HCT116 (cell line): ENCODE data around the gene TPGS1. TPM values are rescaled to one million over a fixed set of nuclear protein-coding genes. Genes with fewer than 3 reads are reported as not detected.
A peak's percentile ranks its signal among the peaks of the same experiment; 100 is the strongest.

ENCODE experiments used
- ATAC-seq: fragments of 200-7000 bp; cut with Tn5 transposase; 2 replicates; pipeline ENCODE4 v1.9.1; 2020; ENCODE audit warnings: mild to moderate bottlenecking, moderate library complexity
- BruUV-seq: library from RNA; stranded (reverse); fragments of 400-500 nt; replicated peaks from 2 replicates; lab custom pipeline; 2021; lab: Mats Ljungman, UMichigan
- CTCF ChIA-PET: fragments of 300-600 bp; sonication (Branson Sonifier 250); formaldehyde crosslinking; loops from one replicate; lab custom pipeline; 2021; ENCODE audit warnings: antibody characterized with exemption; lab: Charles Lee
- POLR2A ChIA-PET: fragments of 300-600, 350-600 bp; sonication (Branson Sonifier 250); formaldehyde crosslinking; loops from one replicate; lab custom pipeline; 2021; ENCODE audit warnings: antibody characterized with exemption; lab: Charles Lee
- RAD21 ChIA-PET, 2 experiments: fragments of 300-600 bp; sonication (Branson Sonifier 250); formaldehyde crosslinking; loops; one replicate each; lab custom pipeline; 2023; ENCODE audit warnings: low total read pairs in 2 of 2; ENCODE audit not compliant: uncharacterized antibody in 2 of 2, unreplicated experiment in 2 of 2, low non-redundant PET in 1 of 2; lab: Charles Lee
- DNase-seq: peaks from one replicate; pipeline ENCODE4 v3.0.0-alpha.2; 2010; ENCODE audit warnings: low read depth, low spot score
- H2AFZ ChIP-seq: fragments of 200-600 bp; shearing (Covaris generic), sonication (generic); 2 replicates; pipeline ENCODE4 v1.6.1; 2017; ENCODE audit warnings: low read depth, mixed run types, mixed read lengths, antibody characterized with exemption, low read length; ENCODE audit not compliant: poor library complexity, severe bottlenecking
- H3K27ac ChIP-seq: 2 replicates; pipeline ENCODE4 v1.5.1; 2012; ENCODE audit warnings: low read depth, low read length
- H3K27me3 ChIP-seq: fragments of 200-600 bp; sonication (generic); 2 replicates; pipeline ENCODE4 v1.6.1; 2016; ENCODE audit warnings: mixed run types, low read length, mixed read lengths; ENCODE audit not compliant: insufficient read depth
- H3K36me3 ChIP-seq, 2 experiments: fragments of 200-500 bp in 1 of 2; fragments of 200-600 bp in 1 of 2; sonication (Bioruptor generic) in 1 of 2; sonication (generic) in 1 of 2; 2 replicates each; pipeline versions ENCODE4 v1.5.1 to v1.6.1; 2014 to 2016; ENCODE audit warnings: low read length in 2 of 2, inconsistent platforms in 1 of 2, mixed read lengths in 1 of 2, mixed run types in 1 of 2; ENCODE audit not compliant: insufficient read depth in 2 of 2, control insufficient read depth in 1 of 2
- H3K4me1 ChIP-seq, 2 experiments: fragments of 200-600 bp in 1 of 2; sonication (generic) in 1 of 2; 2 replicates each; pipeline versions ENCODE4 v1.5.1 to v1.6.1; 2012 to 2017; ENCODE audit warnings: low read length in 2 of 2, inconsistent platforms in 1 of 2, mild to moderate bottlenecking in 1 of 2, mixed read lengths in 1 of 2, mixed run types in 1 of 2, moderate library complexity in 1 of 2; ENCODE audit not compliant: insufficient read depth in 2 of 2, control insufficient read depth in 1 of 2
- H3K4me2 ChIP-seq: fragments of 200-600 bp; sonication (generic); 2 replicates; pipeline ENCODE4 v1.6.1; 2017; ENCODE audit warnings: mixed run types, low read length, mixed read lengths
- H3K4me3 ChIP-seq, 2 experiments: fragments of 200-600 bp in 1 of 2; sonication (generic) in 1 of 2; replicated peaks in 1 of 2; 2 replicates each; pipeline ENCODE4 v1.5.1; 2011 to 2016; ENCODE audit warnings: low read length in 2 of 2, control low read depth in 1 of 2, low read depth in 1 of 2, mild to moderate bottlenecking in 1 of 2, mixed read lengths in 1 of 2, mixed run types in 1 of 2
- H3K79me2 ChIP-seq: fragments of 200-600 bp; sonication (generic); 2 replicates; pipeline ENCODE4 v1.6.1; 2017; ENCODE audit warnings: mild to moderate bottlenecking, mixed run types, low read length, moderate library complexity, mixed read lengths; ENCODE audit not compliant: insufficient read depth
- H3K9ac ChIP-seq: fragments of 200-600 bp; sonication (generic); 2 replicates; pipeline ENCODE4 v1.6.1; 2016; ENCODE audit warnings: low read length, mixed read lengths
- H3K9me2 ChIP-seq: fragments of 200-600 bp; sonication (generic), shearing (Covaris generic); 2 replicates; pipeline ENCODE4 v1.6.1; 2017; ENCODE audit warnings: mixed run types, mild to moderate bottlenecking, moderate library complexity; ENCODE audit not compliant: insufficient read depth
- H3K9me3 ChIP-seq, 2 experiments: fragments of 200-500 bp in 1 of 2; fragments of 200-600 bp in 1 of 2; sonication (Bioruptor generic) in 1 of 2; sonication (generic) in 1 of 2; 2 replicates each; pipeline ENCODE4 v1.6.1; 2014 to 2017; ENCODE audit warnings: low read length in 2 of 2, mixed read lengths in 2 of 2, inconsistent platforms in 1 of 2, low read depth in 1 of 2, mild to moderate bottlenecking in 1 of 2, mixed run types in 1 of 2, moderate library complexity in 1 of 2; ENCODE audit not compliant: control insufficient read depth in 1 of 2, insufficient read depth in 1 of 2
- H4K20me1 ChIP-seq: fragments of 200-600 bp; sonication (generic), shearing (Covaris generic); 2 replicates; pipeline ENCODE4 v1.6.1; 2017; ENCODE audit warnings: mixed run types, mild to moderate bottlenecking, moderate library complexity; ENCODE audit not compliant: insufficient read depth
- CBX3 ChIP-seq: IDR thresholded peaks from 2 replicates; pipeline ENCODE4 v1.6.1; 2012; ENCODE audit warnings: low read depth
- CTCF ChIP-seq, 3 experiments: fragments of 200-600 bp in 1 of 3; sonication (generic) in 1 of 3; IDR thresholded peaks in 2 of 3; conservative IDR thresholded peaks in 1 of 3; 2 replicates each; pipeline ENCODE4 v1.5.1; 2012 to 2017; ENCODE audit warnings: low read depth in 2 of 3, low read length in 2 of 3, antibody characterized with exemption in 1 of 3, borderline replicate concordance in 1 of 3, control low read depth in 1 of 3, mild to moderate bottlenecking in 1 of 3, mixed read lengths in 1 of 3, mixed run types in 1 of 3, moderate library complexity in 1 of 3; ENCODE audit not compliant: insufficient read depth in 1 of 3
- ELF1 ChIP-seq: IDR thresholded peaks from 2 replicates; pipeline ENCODE4 v1.6.1; 2012; ENCODE audit warnings: low read depth, borderline replicate concordance
- EZH2 ChIP-seq: fragments of 200-600 bp; sonication (generic); IDR thresholded peaks from 2 replicates; pipeline ENCODE4 v1.6.1; 2017; ENCODE audit warnings: antibody characterized with exemption, mixed run types
- EZH2phosphoT487 ChIP-seq: fragments of 200-600 bp; IDR thresholded peaks from 2 replicates; pipeline ENCODE4 v1.6.1; 2018; ENCODE audit warnings: antibody characterized with exemption, borderline replicate concordance
- FOSL1 ChIP-seq: IDR thresholded peaks from 2 replicates; pipeline ENCODE4 v1.6.1; 2012; ENCODE audit warnings: low read depth
- JUND ChIP-seq: IDR thresholded peaks from 2 replicates; pipeline ENCODE4 v1.6.1; 2012
- POLR2AphosphoS5 ChIP-seq: IDR thresholded peaks from 2 replicates; pipeline ENCODE4 v1.6.1; 2011; ENCODE audit warnings: mild to moderate bottlenecking, low read depth, low read length, moderate library complexity
- RAD21 ChIP-seq: IDR thresholded peaks from 2 replicates; pipeline ENCODE4 v1.6.1; 2012; ENCODE audit warnings: low read depth, mild to moderate bottlenecking
- SP1 ChIP-seq: IDR thresholded peaks from 2 replicates; pipeline ENCODE4 v1.6.1; 2012; ENCODE audit warnings: low read depth
- ZFX ChIP-seq: fragments of 450-650 bp; IDR thresholded peaks from 2 replicates; pipeline ENCODE4 v1.6.1; 2017
- ZNF274 ChIP-seq: fragments of 200-500 bp; sonication (Bioruptor generic); IDR thresholded peaks from 2 replicates; pipeline ENCODE4 v1.6.1; 2014; ENCODE audit warnings: mild to moderate bottlenecking, low read depth, low read length, inconsistent platforms
- intact Hi-C: fragments of 100-400 bp; cut with micrococcal nuclease; formaldehyde crosslinking; loops from 2 replicates; pipeline ENCODE4 v1.10.0; 2022
- total RNA-seq: library from RNA; stranded (reverse); gene quantifications from one replicate; pipeline ENCODE4 v1.2.1, GENCODE V29; 2021; ENCODE audit not compliant: unreplicated experiment
- TF ChIP-seq, protein P1 (sequence below): IDR thresholded peaks from 2 replicates; pipeline ENCODE4 v1.6.1; 2012

TPGS1 gene
- total RNA-seq, 1 experiment from 2014 or later: 19.1 TPM

- Histone ChIP-seq H3K27me3 (no peaks in the 10 kb centered on the region), H3K79me2 (no peaks in the 10 kb centered on the region), H3K27ac (no peak overlapping the region), H4K20me1 (no peaks in the 10 kb centered on the region), H3K4me3 (no peak overlapping the region), H3K4me2 (no peak overlapping the region), H3K4me1 (no peaks in the 10 kb centered on the region), H3K9ac (no peak overlapping the region), H3K9me3 (no peaks in the 10 kb centered on the region), H3K36me3 (0 out of 4 replicates have a peak, but pooled peaks cover 0 to 5% of the 10 kb centered on the region in 2 experiments), H2AFZ (no peak overlapping the region), H3K9me2 (no peaks in the 10 kb centered on the region)
- ChIA-PET POLR2A (interaction anchor here (0.8 kb wide), 1 partner anchor 13 kb away, joined by 3 read pairs; the partner anchor contains the start of gene CDC34), RAD21 (no interaction called here), CTCF (no interaction called here)
- DNase-seq (no peak), ATAC-seq (0 out of 2 replicates have a peak, but pooled peaks have one; percentile 35)
- BruUV-seq: no TSS peak
- TF ChIP-seq ZFX (no peak), SP1 (no peak), ZNF274 (no peak), CTCF (IDR thresholded peaks at IDR 0.05 in 2 of 3, conservative IDR thresholded peaks at IDR 0.05 in 1 of 3; ENCODE audit: borderline replicate concordance in 1 of 3, insufficient read depth in 1 of 3, low read depth in 2 of 3, low read length in 2 of 3) (no peak), CBX3 (no peak), JUND (no peak), EZH2phosphoT487 (no peak), FOSL1 (no peak), POLR2AphosphoS5 (no peak), RAD21 (no peak), EZH2 (no peak), ELF1 (no peak)
- TF ChIP-seq, protein P1, sequence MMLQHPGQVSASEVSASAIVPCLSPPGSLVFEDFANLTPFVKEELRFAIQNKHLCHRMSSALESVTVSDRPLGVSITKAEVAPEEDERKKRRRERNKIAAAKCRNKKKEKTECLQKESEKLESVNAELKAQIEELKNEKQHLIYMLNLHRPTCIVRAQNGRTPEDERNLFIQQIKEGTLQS: no peak
- intact Hi-C loops: no loop called here
Observed at GRCh38 chr19:517721-518597, 10.7 kb downstream of the TPGS1 start.
